Ascending aorta (tissue), 2 donors: ENCODE data around the gene MYH6. TPM values are rescaled to one million over a fixed set of nuclear protein-coding genes. Genes with fewer than 3 reads are reported as not detected.
"Not testable (repeated sequence)": the region's sequence is repeated elsewhere in the genome, so short reads cannot be mapped to it uniquely, and the experiment has no call there.

ENCODE experiments used
- DNase-seq, 2 donors: peaks; one replicate each; pipeline ENCODE4 v3.0.0-alpha.2; 2019; ENCODE audit warnings: low spot score in 2 of 2
- H3K27ac ChIP-seq, 2 donors: fragments of 200-600 bp; sonication (generic); one replicate each; pipeline ENCODE4 v1.5.1; 2016 to 2017; ENCODE audit warnings: mild to moderate bottlenecking in 1 of 2
- H3K27me3 ChIP-seq: fragments of 200-600 bp; sonication (generic); one replicate; pipeline ENCODE4 v1.5.1; 2017
- H3K36me3 ChIP-seq, 2 donors: fragments of 200-600 bp; sonication (generic); one replicate each; pipeline ENCODE4 v1.5.1; 2016
- H3K4me1 ChIP-seq, 2 donors: fragments of 200-600 bp; sonication (generic); one replicate each; pipeline ENCODE4 v1.5.1; 2016 to 2017; ENCODE audit warnings: mild to moderate bottlenecking in 1 of 2
- H3K4me3 ChIP-seq, 2 donors: fragments of 200-600 bp; sonication (generic); one replicate each; pipeline ENCODE4 v1.5.1; 2016 to 2017; ENCODE audit warnings: mild to moderate bottlenecking in 1 of 2
- H3K9me3 ChIP-seq, 2 donors: fragments of 200-600 bp; sonication (generic); one replicate each; pipeline ENCODE4 v1.5.1; 2016
- intact Hi-C: fragments of 100-400 bp; cut with DNase I; formaldehyde crosslinking; loops from one replicate; pipeline ENCODE4 v1.15.1; 2023
- total RNA-seq: library from RNA; depleted of rRNA; stranded (reverse); fragments of >200 nt; gene quantifications from one replicate; pipeline ENCODE4 v1.1.0, GENCODE V29; 2016
- TF ChIP-seq, protein P1 (sequence below), 3 experiments: fragments of 200-600 bp in 2 of 3; fragments of 450-650 bp in 1 of 3; sonication (generic) in 2 of 3; IDR thresholded peaks; one replicate each; pipeline ENCODE4 v1.5.1; 2016 to 2019; ENCODE audit warnings: antibody characterized with exemption in 3 of 3, mild to moderate bottlenecking in 1 of 3, moderate library complexity in 1 of 3

MYH6 gene
- total RNA-seq, 1 donor from 2014 or later: not detected

DNA sequence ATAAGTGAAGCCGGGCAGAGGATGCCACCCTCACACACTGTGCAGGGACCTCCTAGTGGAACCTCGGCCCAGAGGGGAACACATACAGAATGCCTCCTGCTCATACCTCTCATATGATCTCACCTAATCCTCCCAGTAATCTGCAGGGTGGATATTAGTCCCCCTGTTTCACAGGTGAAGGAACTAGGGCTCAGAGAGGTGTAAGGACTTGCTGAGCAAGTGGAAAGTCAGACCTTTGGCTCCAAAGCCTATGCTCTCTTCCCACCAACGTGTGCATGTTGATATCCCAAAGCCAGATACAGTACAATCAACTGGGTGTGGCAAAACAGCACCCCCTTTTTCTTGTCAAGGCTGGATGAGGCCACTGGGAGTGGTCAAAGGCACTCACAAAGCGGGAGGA is 4.2 kb downstream of the MYH6 start:
- intact Hi-C loops: no loop called here
- H3K9me3 ChIP-seq: no peaks in the 10 kb centered on the region
- no peak for DNase-seq
- H3K4me3 ChIP-seq: no peak overlapping the region
- TF ChIP-seq, protein P1, sequence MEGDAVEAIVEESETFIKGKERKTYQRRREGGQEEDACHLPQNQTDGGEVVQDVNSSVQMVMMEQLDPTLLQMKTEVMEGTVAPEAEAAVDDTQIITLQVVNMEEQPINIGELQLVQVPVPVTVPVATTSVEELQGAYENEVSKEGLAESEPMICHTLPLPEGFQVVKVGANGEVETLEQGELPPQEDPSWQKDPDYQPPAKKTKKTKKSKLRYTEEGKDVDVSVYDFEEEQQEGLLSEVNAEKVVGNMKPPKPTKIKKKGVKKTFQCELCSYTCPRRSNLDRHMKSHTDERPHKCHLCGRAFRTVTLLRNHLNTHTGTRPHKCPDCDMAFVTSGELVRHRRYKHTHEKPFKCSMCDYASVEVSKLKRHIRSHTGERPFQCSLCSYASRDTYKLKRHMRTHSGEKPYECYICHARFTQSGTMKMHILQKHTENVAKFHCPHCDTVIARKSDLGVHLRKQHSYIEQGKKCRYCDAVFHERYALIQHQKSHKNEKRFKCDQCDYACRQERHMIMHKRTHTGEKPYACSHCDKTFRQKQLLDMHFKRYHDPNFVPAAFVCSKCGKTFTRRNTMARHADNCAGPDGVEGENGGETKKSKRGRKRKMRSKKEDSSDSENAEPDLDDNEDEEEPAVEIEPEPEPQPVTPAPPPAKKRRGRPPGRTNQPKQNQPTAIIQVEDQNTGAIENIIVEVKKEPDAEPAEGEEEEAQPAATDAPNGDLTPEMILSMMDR (IDR thresholded peaks at IDR 0.05): no peak
- H3K27ac ChIP-seq: no peak overlapping the region
- no peaks in the 10 kb centered on the region for H3K36me3 ChIP-seq
- no peaks in the 10 kb centered on the region for H3K4me1 ChIP-seq
- H3K27me3 ChIP-seq: no peaks in the 10 kb centered on the region

- intact Hi-C loops: no loop called here
- Histone ChIP-seq H3K4me3 (no peak overlapping the region), H3K27ac (no peak overlapping the region), H3K9me3 (no peaks in the 10 kb centered on the region), H3K36me3 (no peaks in the 10 kb centered on the region), H3K4me1 (no peaks in the 10 kb centered on the region), H3K27me3 (no peaks in the 10 kb centered on the region)
- DNase-seq: no peak
- TF ChIP-seq, protein P1 (IDR thresholded peaks at IDR 0.05): no peak
Measured at GRCh38 chr14:23403139-23403438, 5.0 kb downstream of the MYH6 start.

DNA sequence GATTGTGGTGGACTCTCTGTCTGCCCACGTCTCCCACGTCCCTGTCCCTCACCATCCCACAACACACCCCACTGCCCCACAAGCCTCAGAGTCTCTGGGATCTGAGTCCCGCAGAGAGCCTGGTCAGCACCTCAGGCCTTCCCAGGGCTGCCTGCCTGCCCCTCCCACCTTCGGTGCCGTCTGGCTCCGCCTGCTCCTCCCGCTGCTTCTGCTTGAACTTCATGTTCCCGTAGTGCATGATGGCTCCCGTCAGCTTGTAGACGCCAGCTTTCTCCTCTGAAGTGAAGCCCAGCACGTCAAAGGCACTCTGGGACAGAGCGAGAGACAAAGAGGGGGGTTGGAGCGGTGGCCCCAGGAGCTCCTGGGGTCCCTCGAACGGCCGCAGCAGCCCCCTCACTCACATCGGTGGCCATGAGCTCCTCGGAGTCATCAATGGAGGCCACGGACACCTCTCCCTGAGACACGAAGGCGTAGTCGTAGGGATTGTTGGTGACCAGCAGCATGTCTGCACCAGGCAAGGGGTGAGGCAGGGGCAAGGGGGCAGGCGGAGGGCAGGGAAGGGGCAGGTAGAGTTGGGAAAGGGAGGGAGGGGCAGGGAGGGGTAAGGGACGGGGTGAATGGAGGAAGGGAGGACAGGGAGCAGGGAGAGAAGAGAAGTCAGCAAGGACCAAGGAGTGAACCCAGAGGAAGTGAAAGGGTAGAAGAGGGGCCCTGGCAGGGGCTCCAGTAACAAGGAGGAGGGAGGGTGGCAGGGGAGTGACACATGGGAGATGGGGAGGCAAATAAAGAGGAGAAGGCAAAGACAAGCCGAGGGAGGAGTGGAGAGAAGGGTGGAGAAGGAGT is 5.6 kb downstream of the MYH6 start:
- H3K9me3 ChIP-seq: no peaks in the 10 kb centered on the region
- intact Hi-C loops: no loop called here
- no peaks in the 10 kb centered on the region for H3K4me1 ChIP-seq
- no peak overlapping the region for H3K27ac ChIP-seq
- H3K4me3 ChIP-seq: no peak overlapping the region
- TF ChIP-seq, protein P1 (IDR thresholded peaks at IDR 0.05): no peak
- no peaks in the 10 kb centered on the region for H3K36me3 ChIP-seq
- no peak for DNase-seq
- H3K27me3 ChIP-seq: no peaks in the 10 kb centered on the region

- DNase-seq: no peak
- TF ChIP-seq, protein P1 (IDR thresholded peaks at IDR 0.05): no peak
- Histone ChIP-seq H3K36me3 (no peaks in the 10 kb centered on the region), H3K27me3 (no peaks in the 10 kb centered on the region), H3K9me3 (no peaks in the 10 kb centered on the region), H3K4me3 (no peak overlapping the region), H3K4me1 (no peaks in the 10 kb centered on the region), H3K27ac (no peak overlapping the region)
- intact Hi-C loops: no loop called here
Measured at GRCh38 chr14:23401291-23401690, 6.8 kb downstream of the MYH6 start.

GRCh38 chr14:23400496-23401149 is 7.5 kb downstream of the MYH6 start:
- H3K9me3 ChIP-seq, H3K27me3 ChIP-seq, H3K4me1 ChIP-seq, H3K27ac ChIP-seq, H3K4me3 ChIP-seq, H3K36me3 ChIP-seq, DNase-seq, intact Hi-C loops: not testable (repeated sequence)

- no peaks in the 10 kb centered on the region for H3K9me3 ChIP-seq
- intact Hi-C loops: no loop called here
- TF ChIP-seq, protein P1 (IDR thresholded peaks at IDR 0.05): no peak
- H3K4me3 ChIP-seq: no peak overlapping the region
- H3K27me3 ChIP-seq: no peaks in the 10 kb centered on the region
- no peaks in the 10 kb centered on the region for H3K36me3 ChIP-seq
- H3K27ac ChIP-seq: no peak overlapping the region
- no peak for DNase-seq
- no peaks in the 10 kb centered on the region for H3K4me1 ChIP-seq
Measured at GRCh38 chr14:23399591-23399990, 8.5 kb downstream of the MYH6 start.
